NCI-H1105 (cell line): Measurements from ENCODE around the gene GAPVD1.
"Not testable (repeated sequence)": the region's sequence is repeated elsewhere in the genome, so short reads cannot be mapped to it uniquely, and the experiment has no call there.

Experiments used
- DNase-seq: peaks from one replicate; lab custom pipeline; 2025; lab: John Stamatoyannopoulos, UW

GAPVD1 gene

GRCh38 chr9:125304273-125304672 lies 42.6 kb downstream of the GAPVD1 start:
- DNase-seq, result no peak

GRCh38 chr9:125312411-125312810 lies 50.8 kb downstream of the GAPVD1 start:
- DNase-seq, result no peak

- not testable (repeated sequence) for DNase-seq
These were observed 54.7 kb downstream of the GAPVD1 start for GRCh38 chr9:125316359-125316758.

DNA sequence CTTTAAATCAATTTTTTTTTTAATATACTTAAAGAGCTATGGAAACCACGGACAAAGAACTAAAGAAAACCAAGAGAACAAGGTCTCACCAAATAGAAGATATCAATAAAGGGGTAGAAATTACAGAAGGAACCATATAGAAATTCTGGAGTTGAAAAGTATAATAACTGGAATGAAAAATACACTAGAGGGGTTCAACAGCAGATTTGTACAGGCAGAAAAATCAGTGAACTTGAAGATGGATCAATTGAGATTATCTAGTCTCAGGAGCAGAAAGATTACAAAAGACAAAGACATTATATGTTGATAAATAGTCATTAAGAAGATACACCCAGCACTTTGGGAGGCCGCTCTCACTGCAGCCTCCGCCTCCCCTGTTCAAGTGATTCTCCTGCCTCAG lies 56.1 kb downstream of the GAPVD1 start:
- DNase-seq, result no peak

GRCh38 chr9:125321496-125321895 lies 59.9 kb downstream of the GAPVD1 start:
- no peak for DNase-seq

DNA sequence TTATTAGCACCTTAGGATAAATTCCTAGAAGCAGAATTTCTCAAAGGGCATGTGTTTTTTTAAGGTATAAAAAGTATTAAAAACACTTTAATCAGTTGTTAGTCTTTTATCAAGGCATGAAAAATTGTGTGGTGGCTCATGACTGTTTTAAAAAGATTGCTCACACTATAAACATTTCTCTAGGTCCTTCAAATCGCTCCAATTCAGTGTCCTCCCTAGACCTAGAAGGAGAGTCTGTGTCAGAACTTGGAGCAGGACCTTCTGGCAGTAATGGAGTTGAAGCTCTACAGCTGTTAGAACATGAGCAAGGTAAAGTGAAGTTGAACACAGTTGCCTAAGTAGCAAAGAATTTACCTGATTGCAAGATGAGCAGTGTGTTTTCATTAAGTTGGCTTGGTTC lies 62.0 kb downstream of the GAPVD1 start:
- DNase-seq, result no peak

GRCh38 chr9:125325826-125326225 lies 64.2 kb downstream of the GAPVD1 start:
- DNase-seq, result no peak

GRCh38 chr9:125329978-125330377 lies 68.4 kb downstream of the GAPVD1 start:
- no peak for DNase-seq

DNA sequence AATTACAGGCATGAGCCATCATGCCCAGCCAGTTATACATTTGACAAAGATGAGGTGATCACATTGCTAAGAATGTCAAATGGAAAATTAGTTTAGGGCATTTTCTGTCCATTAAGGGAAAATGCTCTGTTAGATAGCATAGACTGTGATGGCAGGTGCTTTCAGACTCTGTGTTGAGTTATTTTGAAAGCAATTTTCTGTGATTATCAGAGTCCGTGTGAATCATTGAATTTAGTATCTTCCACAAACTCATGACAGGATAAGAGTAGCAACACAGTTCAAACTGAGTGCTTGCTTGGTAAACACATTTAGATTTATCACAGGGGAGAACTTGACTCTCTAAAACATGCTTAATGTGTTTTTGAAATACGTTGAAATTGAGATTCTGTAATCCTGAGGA lies 69.0 kb downstream of the GAPVD1 start:
- no peak for DNase-seq

- DNase-seq, result no peak
These were observed 70.9 kb downstream of the GAPVD1 start for GRCh38 chr9:125332527-125332926.

GRCh38 chr9:125337236-125337635 lies 75.6 kb downstream of the GAPVD1 start:
- DNase-seq, result no peak

GRCh38 chr9:125338929-125339328 lies 77.3 kb downstream of the GAPVD1 start:
- no peak for DNase-seq

DNA sequence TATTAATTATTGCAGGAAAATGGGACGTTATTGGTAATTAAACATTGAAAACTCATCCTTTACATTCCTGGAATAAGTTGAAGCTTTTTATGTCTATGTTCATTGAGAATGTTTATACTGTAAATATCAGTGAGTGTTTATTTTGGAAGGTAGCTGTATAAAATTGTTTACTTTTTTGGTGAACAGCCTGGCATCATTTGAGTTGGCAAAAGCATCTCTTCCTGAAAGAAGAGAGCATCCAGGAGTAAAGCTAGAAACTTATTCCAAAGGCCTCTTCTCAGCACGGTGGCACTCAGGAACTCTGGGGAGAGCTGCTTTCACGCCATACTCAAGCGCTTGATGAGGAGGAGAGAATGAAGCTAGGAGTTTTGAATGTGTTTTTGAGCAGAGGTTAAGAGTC lies 79.9 kb downstream of the GAPVD1 start:
- DNase-seq, result no peak

- no peak for DNase-seq
These were observed 82.1 kb downstream of the GAPVD1 start for GRCh38 chr9:125343518-125344275.

DNA sequence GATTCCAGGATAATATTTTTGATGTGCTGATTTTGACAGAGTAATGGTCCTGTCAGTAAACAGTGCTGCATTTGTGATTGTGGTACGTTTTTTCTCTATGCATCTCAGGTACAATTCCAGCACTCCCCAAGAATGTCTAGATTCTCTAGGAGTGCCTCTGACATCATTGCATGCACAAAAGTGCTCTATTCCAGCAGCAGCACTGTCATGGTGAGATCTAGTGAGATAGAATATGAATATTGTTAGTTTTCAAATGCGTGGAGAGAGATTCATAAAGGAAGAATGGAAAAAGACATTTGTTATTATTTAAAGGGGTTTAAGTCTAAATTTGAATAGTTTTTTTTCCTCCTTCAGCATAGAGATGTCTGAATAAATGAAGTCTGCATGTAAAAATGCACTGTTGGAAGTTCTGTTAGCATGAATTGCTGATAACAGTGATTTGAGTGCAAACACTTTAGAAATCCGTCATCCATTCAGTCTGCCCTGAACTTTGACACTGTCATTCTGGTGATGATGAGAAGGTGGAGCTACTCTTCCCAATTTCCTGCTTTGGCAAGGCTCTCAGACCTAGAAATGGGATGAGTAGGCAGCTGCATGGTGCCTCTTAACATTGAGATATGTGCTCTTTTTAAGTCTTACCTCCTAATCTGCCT lies 84.6 kb downstream of the GAPVD1 start:
- DNase-seq, result no peak

- no peak for DNase-seq
These were observed 94.0 kb downstream of the GAPVD1 start for GRCh38 chr9:125355601-125356000.

- DNase-seq, result no peak
These were observed 94.4 kb downstream of the GAPVD1 start for GRCh38 chr9:125356032-125356431.

GRCh38 chr9:125359011-125359410 lies 97.4 kb downstream of the GAPVD1 start:
- no peak for DNase-seq

GRCh38 chr9:125360601-125361000 lies 99.0 kb downstream of the GAPVD1 start:
- DNase-seq, result no peak

GRCh38 chr9:125361837-125362531 lies 100.4 kb downstream of the GAPVD1 start:
- no peak for DNase-seq

DNA sequence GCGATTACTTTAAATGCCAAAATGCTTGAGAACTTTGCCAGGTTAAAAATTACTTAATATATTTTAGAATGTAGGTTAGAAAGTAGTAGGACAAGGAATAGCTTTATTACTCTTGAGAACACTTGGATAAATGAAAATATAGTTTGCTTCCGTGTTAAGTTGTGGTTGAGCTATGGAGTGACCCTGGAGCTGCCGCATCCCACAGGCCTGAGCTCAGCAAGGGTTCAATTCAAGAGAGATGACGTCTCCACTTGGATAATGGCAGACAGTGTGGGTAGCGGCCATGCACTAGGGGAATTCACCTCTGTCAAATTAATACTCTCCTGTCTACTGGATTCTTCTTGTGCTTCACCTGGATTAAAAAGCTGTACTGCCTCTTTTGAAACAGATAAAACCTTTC lies 105.0 kb downstream of the GAPVD1 start:
- DNase-seq, result no peak

DNA sequence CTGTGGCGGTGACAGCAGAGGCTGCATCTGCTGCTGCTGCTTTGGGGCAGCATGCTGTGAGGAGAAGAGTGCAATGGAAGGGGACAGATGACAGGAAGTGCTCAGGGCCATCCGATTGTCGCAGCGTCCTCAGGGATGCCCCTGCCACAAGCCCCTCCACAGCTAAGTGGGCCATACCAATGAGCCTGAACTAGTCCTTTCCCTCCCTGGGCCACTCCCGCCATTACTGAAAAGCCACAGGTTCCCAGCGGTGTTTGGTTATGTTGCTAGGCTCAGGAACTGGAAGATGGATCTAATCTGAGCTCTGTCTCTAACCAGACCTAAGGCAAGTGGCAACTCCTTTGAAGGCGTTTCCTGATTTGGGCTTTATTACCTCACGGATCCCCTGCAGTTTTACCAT lies 109.2 kb downstream of the GAPVD1 start:
- no peak for DNase-seq
